Dendritic cell treated with granulocyte-macrophage colony-stimulating factor and Interleukin-4, amounts not matched to agents 40 ng/mL and 50 ng/mL, for 4 days (primary cell): Measurements from ENCODE around the gene CLN5.
"Not testable (repeated sequence)": the region's sequence is repeated elsewhere in the genome, so short reads cannot be mapped to it uniquely, and the experiment has no call there.

Source experiments
- H3K27ac Mint-ChIP-seq: one replicate; pipeline ENCODE4 v1.8.0; 2022; ENCODE audit warnings: mild to moderate bottlenecking, mixed read lengths
- H3K27me3 Mint-ChIP-seq: one replicate; pipeline ENCODE4 v1.8.0; 2022; ENCODE audit warnings: mild to moderate bottlenecking, mixed read lengths
- H3K36me3 Mint-ChIP-seq: one replicate; pipeline ENCODE4 v1.8.0; 2022; ENCODE audit warnings: low read depth, mixed read lengths
- H3K4me1 Mint-ChIP-seq: one replicate; pipeline ENCODE4 v1.8.0; 2022; ENCODE audit warnings: low read depth, mixed read lengths
- H3K4me3 Mint-ChIP-seq: one replicate; pipeline ENCODE4 v1.8.0; 2022; ENCODE audit warnings: mild to moderate bottlenecking, moderate library complexity, mixed read lengths
- H3K9me3 Mint-ChIP-seq: one replicate; pipeline ENCODE4 v1.8.0; 2022; ENCODE audit warnings: mixed read lengths
- intact Hi-C: fragments of 100-400 bp; cut with micrococcal nuclease; formaldehyde crosslinking; loops from one replicate; pipeline ENCODE4 v1.15.0; 2022

CLN5 gene

DNA sequence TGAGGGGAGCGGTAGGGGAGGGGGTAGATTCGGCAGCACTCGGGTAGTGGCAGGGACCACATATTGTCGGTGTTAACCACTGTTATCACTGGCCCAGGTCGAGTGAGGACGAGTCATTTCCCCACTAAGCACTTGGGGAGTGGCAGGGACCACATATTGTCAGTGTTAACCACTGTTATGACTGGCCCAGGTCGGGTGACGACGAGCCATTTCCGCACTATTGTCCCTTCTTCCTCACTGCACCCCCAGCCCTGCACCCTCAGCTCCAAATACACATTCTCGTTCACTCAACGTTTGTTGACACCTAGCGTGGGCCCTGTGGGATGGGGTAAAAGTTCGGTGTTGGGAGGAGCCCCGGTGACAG, 467 bp upstream of the CLN5 start:
- Mint-ChIP-seq H3K4me1 (peaks cover 24% of the 10 kb centered on the region), H3K4me3 (peak overlapping the region; percentile 99)
- intact Hi-C loops = loop anchor here (5.0 kb wide), 1 partner anchor 1119 kb away; no protein-coding TSS in a partner anchor

DNA sequence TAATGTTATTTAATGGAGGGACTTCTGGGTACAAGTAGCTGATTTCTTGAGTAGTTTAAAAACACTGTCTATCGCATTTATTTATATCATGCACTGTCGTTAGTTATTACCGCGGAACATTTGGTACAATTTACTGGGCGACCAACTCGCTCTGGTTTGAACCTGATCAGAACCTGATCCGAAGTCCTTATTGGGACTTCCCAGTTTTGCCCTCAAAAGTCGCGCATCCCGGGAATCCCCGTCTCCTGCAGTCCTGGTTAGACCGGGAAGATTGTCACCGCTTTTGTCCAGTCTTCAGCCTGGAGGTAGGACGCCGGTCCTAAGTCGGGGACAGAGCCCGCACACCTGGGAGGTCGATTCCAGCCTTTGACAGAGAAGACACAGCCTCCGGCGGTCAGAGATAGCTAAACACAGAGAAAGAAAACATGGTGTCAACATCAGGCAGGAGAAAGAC, 694 bp downstream of the CLN5 start:
- H3K27ac Mint-ChIP-seq = peak overlapping the region; percentile 99
- H3K9me3 Mint-ChIP-seq = no peaks in the 10 kb centered on the region
- peaks cover 24% of the 10 kb centered on the region for H3K4me1 Mint-ChIP-seq
- H3K36me3 Mint-ChIP-seq = peaks cover 38% of the 10 kb centered on the region
- H3K27me3 Mint-ChIP-seq = no peaks in the 10 kb centered on the region
- intact Hi-C loops = loop anchor here (2.0 to 5.0 kb wide), 2 partner anchors 34 to 1120 kb away; partner anchors contain the start of gene FBXL3
- peak overlapping the region; percentile 99 for H3K4me3 Mint-ChIP-seq

More for the DNA sequence above, 467 bp upstream of the CLN5 start:
- H3K27ac Mint-ChIP-seq = peak overlapping the region; percentile 99
- H3K27me3 Mint-ChIP-seq = no peaks in the 10 kb centered on the region
- H3K9me3 Mint-ChIP-seq = no peaks in the 10 kb centered on the region
- peaks cover 26% of the 10 kb centered on the region for H3K36me3 Mint-ChIP-seq

DNA sequence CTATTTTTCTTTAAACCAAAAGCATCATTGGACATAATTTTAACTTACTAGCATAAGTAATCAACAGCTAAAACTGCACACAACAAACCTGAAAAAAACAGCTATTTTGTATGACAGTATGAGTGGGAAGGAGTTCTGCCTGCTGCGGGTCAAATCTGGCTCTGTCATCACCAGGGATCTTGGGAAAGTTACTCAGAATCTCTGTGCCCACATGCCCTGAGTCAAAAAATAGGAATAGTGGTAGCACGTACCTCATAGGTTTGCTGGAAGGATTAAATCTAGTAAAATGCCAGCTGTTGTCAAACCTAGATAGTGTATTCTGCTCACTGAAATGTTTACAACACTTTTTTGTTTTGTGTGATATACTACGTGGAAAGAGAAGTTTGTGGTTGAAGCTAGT, 1.1 kb downstream of the CLN5 start:
- Mint-ChIP-seq H3K9me3 (no peaks in the 10 kb centered on the region), H3K27ac (peak overlapping the region; percentile 99), H3K4me1 (peaks cover 24% of the 10 kb centered on the region), H3K36me3 (peaks cover 42% of the 10 kb centered on the region), H3K4me3 (peak overlapping the region; percentile 99), H3K27me3 (no peaks in the 10 kb centered on the region)
- intact Hi-C loops = loop anchor here (2.0 to 5.0 kb wide), 2 partner anchors 34 to 1121 kb away; partner anchors contain the start of gene FBXL3

DNA sequence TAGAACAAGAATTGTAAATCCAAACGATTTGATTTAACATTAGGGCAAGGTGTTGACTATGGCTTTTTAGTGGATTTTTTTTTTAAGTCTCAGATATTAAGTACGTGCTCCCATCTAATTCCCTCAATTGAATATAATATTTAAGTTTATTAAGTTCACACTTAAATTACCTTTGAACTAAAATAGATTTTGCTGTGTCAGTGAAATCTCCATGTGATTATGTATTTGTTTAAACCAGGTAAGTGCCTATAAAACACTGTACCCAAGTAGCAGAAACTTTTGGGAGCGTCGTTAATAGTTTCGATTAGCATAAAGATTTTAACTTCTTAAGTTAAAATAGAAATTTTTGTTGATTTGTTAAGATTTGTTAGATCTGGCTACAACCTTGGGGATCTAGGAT, 1.6 kb downstream of the CLN5 start:
- H3K27me3 Mint-ChIP-seq = no peaks in the 10 kb centered on the region
- peaks cover 24% of the 10 kb centered on the region for H3K4me1 Mint-ChIP-seq
- no peaks in the 10 kb centered on the region for H3K9me3 Mint-ChIP-seq
- H3K4me3 Mint-ChIP-seq = peak overlapping the region; percentile 99
- intact Hi-C loops = loop anchor here (2.0 to 5.0 kb wide), 2 partner anchors 33 to 1121 kb away; partner anchors contain the start of gene FBXL3
- peaks cover 47% of the 10 kb centered on the region for H3K36me3 Mint-ChIP-seq
- no peak overlapping the region for H3K27ac Mint-ChIP-seq

DNA sequence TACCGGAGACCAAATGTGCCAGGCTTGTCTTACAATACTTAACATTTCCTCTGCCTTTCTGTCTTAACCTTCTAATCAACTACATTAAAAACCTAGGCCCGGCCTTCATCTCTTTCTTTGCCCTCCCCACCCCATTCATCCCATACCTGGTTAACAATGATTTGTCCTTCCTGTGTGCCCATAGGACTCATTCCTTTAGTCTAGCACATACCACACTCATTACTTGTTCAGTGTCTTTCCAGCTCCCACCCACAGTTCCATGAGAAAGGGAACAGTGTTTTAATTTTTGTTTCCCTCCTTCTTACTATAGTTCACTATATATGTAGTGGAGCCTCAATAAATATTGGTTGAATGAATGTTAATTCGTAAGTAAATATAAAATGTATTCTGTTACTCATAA, 2.4 kb downstream of the CLN5 start:
- H3K4me1 Mint-ChIP-seq = peaks cover 24% of the 10 kb centered on the region
- peaks cover 55% of the 10 kb centered on the region for H3K36me3 Mint-ChIP-seq
- no peaks in the 10 kb centered on the region for H3K9me3 Mint-ChIP-seq
- H3K27me3 Mint-ChIP-seq = no peaks in the 10 kb centered on the region
- H3K27ac Mint-ChIP-seq = no peak overlapping the region
- intact Hi-C loops = loop anchor here (5.0 kb wide), 1 partner anchor 1122 kb away; no protein-coding TSS in a partner anchor
- no peak overlapping the region for H3K4me3 Mint-ChIP-seq

DNA sequence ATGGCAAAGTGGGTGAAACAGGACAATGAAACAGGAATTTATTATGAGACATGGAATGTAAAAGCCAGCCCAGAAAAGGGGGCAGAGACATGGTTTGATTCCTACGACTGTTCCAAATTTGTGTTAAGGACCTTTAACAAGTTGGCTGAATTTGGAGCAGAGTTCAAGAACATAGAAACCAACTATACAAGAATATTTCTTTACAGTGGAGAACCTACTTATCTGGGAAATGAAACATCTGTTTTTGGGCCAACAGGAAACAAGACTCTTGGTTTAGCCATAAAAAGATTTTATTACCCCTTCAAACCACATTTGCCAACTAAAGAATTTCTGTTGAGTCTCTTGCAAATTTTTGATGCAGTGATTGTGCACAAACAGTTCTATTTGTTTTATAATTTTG, 8.6 kb downstream of the CLN5 start:
- Mint-ChIP-seq H3K4me3 (no peak overlapping the region), H3K27me3 (no peaks in the 10 kb centered on the region), H3K4me1 (peaks cover 6% of the 10 kb centered on the region), H3K36me3 (peaks cover 79% of the 10 kb centered on the region), H3K9me3 (no peaks in the 10 kb centered on the region), H3K27ac (no peak overlapping the region)
- intact Hi-C loops = loop anchor here (5.0 kb wide), 1 partner anchor 177 kb away; no protein-coding TSS in a partner anchor

DNA sequence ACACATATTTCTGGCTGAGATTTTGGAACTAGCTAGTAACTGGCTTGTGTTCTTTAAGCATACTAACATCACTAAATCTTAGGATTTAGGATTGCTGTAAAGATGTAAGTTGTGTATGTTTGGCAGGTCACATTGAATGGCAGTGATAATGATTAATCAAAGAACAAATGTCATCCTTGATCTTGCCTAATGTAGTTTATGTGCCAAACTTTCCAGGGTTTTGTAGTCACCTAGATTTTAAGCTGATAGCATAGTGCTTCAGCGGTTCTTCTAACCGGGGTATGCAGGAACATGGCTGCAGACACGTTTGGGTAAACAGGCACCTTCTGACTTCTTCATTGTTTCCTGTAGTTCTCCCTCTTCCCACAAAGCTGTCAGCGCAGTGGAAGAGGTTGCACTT, 9.7 kb downstream of the CLN5 start:
- no peaks in the 10 kb centered on the region for H3K9me3 Mint-ChIP-seq
- H3K4me3 Mint-ChIP-seq = no peak overlapping the region
- intact Hi-C loops = loop anchor here (5.0 kb wide), 1 partner anchor 176 kb away; no protein-coding TSS in a partner anchor

DNA sequence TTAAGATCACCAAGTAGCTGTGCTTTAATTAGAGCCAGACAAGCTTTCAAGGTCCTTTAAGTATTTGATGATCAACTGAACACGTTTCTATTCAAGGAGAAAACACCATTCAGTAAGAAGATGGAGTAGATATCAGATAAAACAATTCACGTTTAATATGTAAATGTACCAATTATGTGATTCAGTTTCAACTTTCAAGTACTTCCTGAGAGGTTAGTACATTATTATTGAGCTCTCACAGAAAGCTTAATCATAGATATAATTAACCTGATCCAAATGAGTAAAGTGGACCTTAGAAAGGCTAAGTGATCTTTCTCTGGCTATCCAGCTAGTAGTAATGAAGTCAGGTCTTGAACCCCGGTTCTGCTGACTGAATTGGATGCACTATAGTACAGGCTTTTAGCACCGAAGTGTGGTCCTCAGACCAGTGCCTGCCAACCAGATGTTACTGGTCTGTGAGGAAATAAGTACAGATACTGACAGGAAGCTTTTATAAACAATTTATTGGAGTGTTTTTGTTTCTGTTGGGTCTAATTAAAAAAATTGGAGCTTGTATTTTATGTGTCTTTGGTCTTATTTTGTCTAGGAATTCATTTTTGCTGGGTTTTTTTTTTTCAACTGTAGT, 10.2 kb downstream of the CLN5 start:
- H3K27ac Mint-ChIP-seq = no peak overlapping the region
- no peaks in the 10 kb centered on the region for H3K27me3 Mint-ChIP-seq
- intact Hi-C loops = loop anchor here (5.0 kb wide), 1 partner anchor 175 kb away; no protein-coding TSS in a partner anchor
- peaks cover 69% of the 10 kb centered on the region for H3K36me3 Mint-ChIP-seq
- no peaks in the 10 kb centered on the region for H3K9me3 Mint-ChIP-seq
- H3K4me3 Mint-ChIP-seq = no peak overlapping the region
- H3K4me1 Mint-ChIP-seq = peaks cover 6% of the 10 kb centered on the region

More for the DNA sequence above, 9.7 kb downstream of the CLN5 start:
- Mint-ChIP-seq H3K36me3 (peaks cover 69% of the 10 kb centered on the region), H3K27ac (no peak overlapping the region), H3K4me1 (peaks cover 6% of the 10 kb centered on the region), H3K27me3 (no peaks in the 10 kb centered on the region)

DNA sequence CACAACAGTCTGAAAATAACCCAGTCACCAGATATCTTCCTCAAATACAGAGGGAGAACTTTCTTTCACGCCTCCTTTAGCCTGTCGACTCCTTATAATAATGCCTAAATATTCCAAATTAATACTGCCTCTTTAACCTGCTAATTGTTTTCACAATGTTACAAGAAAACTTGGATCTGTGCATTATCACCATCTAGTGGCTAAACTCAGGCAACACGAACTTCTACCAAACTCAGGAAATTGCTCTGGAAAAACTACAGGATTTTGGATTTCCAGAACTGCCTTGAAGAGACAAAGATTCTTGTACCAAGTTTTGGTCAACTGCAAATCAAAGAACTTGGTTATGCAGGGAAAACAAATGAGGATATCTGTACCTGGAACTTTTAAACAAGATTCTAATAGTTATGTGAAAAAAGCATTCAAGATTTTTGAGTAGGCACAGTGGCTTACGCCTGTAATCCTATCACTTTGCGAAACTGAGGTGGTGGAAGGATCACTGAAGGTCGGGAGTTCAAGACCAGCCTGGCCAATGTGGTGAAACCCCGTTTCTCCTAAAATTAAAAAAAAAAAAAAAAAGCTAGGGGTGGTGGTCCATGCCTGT, 10.8 kb downstream of the CLN5 start:
- no peak overlapping the region for H3K4me3 Mint-ChIP-seq

DNA sequence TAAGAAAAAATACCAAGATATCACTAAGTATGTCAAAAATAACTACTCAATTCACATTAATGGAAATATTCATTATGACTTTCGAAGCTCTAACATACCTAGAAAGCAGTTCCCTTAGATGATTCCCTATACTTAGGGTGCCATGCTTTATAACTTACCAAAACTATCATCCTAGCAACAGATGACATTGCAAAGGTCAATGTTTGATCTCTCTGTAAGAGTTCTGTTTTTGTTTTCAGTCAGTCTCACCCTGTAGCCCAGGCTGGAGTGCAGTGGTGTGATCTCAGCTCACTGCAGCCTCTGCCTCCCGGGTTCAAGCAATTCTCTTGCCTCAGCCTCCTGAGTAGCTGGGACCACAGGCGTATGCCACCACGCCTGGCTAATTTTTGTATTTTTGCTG, 16.5 kb downstream of the CLN5 start:
- intact Hi-C loops, H3K27ac Mint-ChIP-seq: not testable (repeated sequence)
- peaks cover 78% of the 10 kb centered on the region for H3K36me3 Mint-ChIP-seq

More for the DNA sequence above, 10.8 kb downstream of the CLN5 start:
- intact Hi-C loops = loop anchor here (5.0 kb wide), 1 partner anchor 175 kb away; no protein-coding TSS in a partner anchor
- Mint-ChIP-seq H3K27me3 (no peaks in the 10 kb centered on the region), H3K27ac (no peak overlapping the region), H3K4me1 (peaks cover 6% of the 10 kb centered on the region), H3K9me3 (no peaks in the 10 kb centered on the region), H3K36me3 (peaks cover 69% of the 10 kb centered on the region)

DNA sequence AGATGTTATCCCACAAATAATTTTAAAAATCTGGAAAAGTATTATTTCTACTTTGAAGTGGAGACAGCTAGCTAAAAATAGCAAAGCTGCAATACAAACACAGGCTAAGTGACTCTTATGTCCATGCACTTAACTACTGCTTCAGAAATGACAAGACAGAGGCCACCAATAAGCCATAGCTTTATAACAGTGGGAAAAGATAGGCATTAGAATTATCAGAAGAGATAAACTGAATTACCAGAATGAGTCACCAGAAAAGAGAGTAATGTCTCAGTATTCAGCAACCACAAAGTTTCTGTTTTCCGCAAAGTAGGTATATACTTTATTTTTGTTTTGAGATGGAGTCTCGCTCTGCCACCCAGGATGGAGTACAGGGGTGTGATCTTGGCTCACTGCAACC, 17.1 kb downstream of the CLN5 start:
- Mint-ChIP-seq H3K36me3 (peaks cover 78% of the 10 kb centered on the region), H3K27me3 (no peaks in the 10 kb centered on the region)

More for the DNA sequence above, 16.5 kb downstream of the CLN5 start:
- H3K4me1 Mint-ChIP-seq, H3K27me3 Mint-ChIP-seq, H3K9me3 Mint-ChIP-seq, H3K4me3 Mint-ChIP-seq: not testable (repeated sequence)

DNA sequence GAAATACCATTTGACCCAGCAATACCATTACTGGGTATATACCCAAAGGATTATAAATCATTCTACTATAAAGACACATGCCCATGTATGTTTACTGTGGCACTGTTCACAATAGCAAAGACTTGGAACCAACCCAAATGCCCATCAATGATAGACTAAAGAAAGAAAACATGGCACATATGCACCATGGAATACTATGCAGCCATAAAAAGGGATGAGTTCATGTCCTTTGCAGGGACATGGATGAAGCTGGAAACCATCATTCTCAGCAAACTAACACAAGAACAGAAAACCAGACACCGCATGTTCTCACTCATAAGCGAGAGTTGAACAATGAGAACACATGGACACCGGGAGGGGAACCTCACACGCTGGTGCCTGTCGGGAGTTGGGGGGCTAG, 17.8 kb downstream of the CLN5 start:
- peaks cover 15% of the 10 kb centered on the region for H3K4me1 Mint-ChIP-seq
- H3K27ac Mint-ChIP-seq, intact Hi-C loops, H3K9me3 Mint-ChIP-seq, H3K27me3 Mint-ChIP-seq, H3K4me3 Mint-ChIP-seq: not testable (repeated sequence)
- peaks cover 78% of the 10 kb centered on the region for H3K36me3 Mint-ChIP-seq

More for the DNA sequence above, 17.1 kb downstream of the CLN5 start:
- Mint-ChIP-seq H3K4me1 (peaks cover 8% of the 10 kb centered on the region), H3K4me3 (no peak overlapping the region), H3K9me3 (no peaks in the 10 kb centered on the region), H3K27ac (no peak overlapping the region)
- intact Hi-C loops = no loop called here

DNA sequence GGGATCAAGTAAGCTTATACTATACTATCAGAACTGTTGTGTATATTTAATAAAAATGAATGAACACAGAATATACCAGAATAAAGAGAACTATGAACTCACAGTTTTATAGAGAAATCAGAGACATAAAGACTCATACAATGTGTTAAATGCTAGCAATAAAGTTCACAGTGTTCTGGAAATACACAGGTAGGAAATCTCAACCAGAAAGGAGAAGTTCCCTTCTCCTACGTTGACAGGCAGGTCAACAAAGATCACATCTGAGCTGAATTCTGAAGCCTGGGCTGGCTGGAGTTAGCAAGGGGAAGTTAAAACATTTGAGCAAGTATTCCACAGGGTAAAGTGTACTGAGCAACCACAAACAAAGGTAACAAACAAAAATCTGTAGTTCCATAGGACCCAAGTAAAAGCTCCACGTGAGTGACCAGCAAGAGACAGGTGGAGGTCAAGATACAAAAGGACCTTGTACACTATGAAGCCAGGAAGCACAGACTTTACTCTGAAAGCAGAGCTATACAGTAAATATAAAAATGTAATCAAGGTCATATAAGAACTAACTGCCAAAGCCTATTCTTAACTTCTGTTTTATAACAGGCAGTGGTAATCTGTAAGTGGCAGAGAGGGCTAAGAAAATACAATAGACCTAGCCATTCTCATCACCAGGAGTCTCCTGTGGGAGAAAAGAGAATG, 22.1 kb downstream of the CLN5 start:
- H3K36me3 Mint-ChIP-seq = peaks cover 79% of the 10 kb centered on the region
- intact Hi-C loops = no loop called here
- no peak overlapping the region for H3K27ac Mint-ChIP-seq
- no peaks in the 10 kb centered on the region for H3K27me3 Mint-ChIP-seq
- peaks cover 24% of the 10 kb centered on the region for H3K4me1 Mint-ChIP-seq
- no peak overlapping the region for H3K4me3 Mint-ChIP-seq
- H3K9me3 Mint-ChIP-seq = no peaks in the 10 kb centered on the region
